Measurements from ENCODE around the gene CNTNAP2.

- TF ChIP-seq CTCF (IDR thresholded peaks at IDR 0.05) (no peak), POLR2A (IDR thresholded peaks at IDR 0.05) (no peak)
These were observed 1424.7 kb downstream of the CNTNAP2 start for GRCh38 chr7:147541261-147541660.

All from lower leg skin (tissue), 3 donors.